BJ (cell line): ENCODE results near the gene APLN. TPM values are rescaled to one million over a fixed set of nuclear protein-coding genes. Genes with fewer than 3 reads are reported as not detected.

Experiments used
- CTCF ChIA-PET: fragments of 350-600 bp; formaldehyde crosslinking; extraction: SDS; loops from one replicate; lab custom pipeline; 2021; ENCODE audit warnings: antibody characterized with exemption, inconsistent platforms; lab: Yijun Ruan, JAX
- POLR2A ChIA-PET: fragments of 300-600 bp; sonication (Branson Sonifier 250); formaldehyde crosslinking; extraction: SDS; loops from one replicate; lab custom pipeline; 2021; ENCODE audit warnings: antibody characterized with exemption; lab: Charles Lee
- DNase-seq: peaks from one replicate; pipeline ENCODE4 v3.0.0-alpha.2; 2011; ENCODE audit warnings: low read depth
- H3K27me3 ChIP-seq: 2 replicates; pipeline ENCODE4 v1.6.0; 2011; ENCODE audit warnings: low read length; ENCODE audit not compliant: control insufficient read depth, insufficient read depth
- H3K36me3 ChIP-seq: 2 replicates; pipeline ENCODE4 v1.5.1; 2011; ENCODE audit warnings: low read length; ENCODE audit not compliant: control insufficient read depth, insufficient read depth
- H3K4me3 ChIP-seq: 2 replicates; pipeline ENCODE4 v1.5.1; 2011; ENCODE audit warnings: low read depth, mild to moderate bottlenecking, control low read depth, low read length
- polyA plus RNA-seq: library from polyadenylated mRNA; depleted of rRNA; stranded (reverse); fragments of >200 nt; gene quantifications from 2 replicates; pipeline ENCODE4 v1.2.3, GENCODE V29; 2011
- TF ChIP-seq, protein P1 (sequence below): IDR thresholded peaks from 2 replicates; pipeline ENCODE4 v1.5.1; 2011; ENCODE audit warnings: low read depth, mild to moderate bottlenecking, control low read depth, inconsistent platforms, low read length, moderate library complexity; ENCODE audit not compliant: insufficient read depth

APLN gene
- polyA plus RNA-seq, 1 experiment = 0.11 TPM

DNA sequence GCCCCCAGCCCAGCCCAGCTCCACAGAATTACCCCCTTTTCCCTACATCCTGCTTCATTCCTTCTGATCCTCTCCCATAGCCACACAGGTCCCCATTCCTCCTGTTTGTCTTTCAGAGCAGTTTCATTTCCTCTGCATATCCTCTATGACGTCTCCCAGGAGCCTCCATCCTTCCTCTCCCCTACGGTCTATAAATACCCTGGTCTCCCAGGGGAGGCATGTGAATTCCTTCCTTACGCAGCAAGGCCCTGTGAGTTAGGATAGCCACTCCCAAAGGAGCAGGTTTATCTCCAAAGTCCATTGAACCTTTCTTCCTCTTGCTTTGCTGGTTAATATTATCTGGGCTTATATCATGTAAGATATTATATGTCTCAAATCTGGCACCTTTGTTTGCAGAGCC lies 8.4 kb upstream of the APLN start:
- no peaks in the 10 kb centered on the region for H3K27me3 ChIP-seq
- CTCF ChIA-PET = no interaction called here
- POLR2A ChIA-PET = no interaction called here
- TF ChIP-seq, protein P1, sequence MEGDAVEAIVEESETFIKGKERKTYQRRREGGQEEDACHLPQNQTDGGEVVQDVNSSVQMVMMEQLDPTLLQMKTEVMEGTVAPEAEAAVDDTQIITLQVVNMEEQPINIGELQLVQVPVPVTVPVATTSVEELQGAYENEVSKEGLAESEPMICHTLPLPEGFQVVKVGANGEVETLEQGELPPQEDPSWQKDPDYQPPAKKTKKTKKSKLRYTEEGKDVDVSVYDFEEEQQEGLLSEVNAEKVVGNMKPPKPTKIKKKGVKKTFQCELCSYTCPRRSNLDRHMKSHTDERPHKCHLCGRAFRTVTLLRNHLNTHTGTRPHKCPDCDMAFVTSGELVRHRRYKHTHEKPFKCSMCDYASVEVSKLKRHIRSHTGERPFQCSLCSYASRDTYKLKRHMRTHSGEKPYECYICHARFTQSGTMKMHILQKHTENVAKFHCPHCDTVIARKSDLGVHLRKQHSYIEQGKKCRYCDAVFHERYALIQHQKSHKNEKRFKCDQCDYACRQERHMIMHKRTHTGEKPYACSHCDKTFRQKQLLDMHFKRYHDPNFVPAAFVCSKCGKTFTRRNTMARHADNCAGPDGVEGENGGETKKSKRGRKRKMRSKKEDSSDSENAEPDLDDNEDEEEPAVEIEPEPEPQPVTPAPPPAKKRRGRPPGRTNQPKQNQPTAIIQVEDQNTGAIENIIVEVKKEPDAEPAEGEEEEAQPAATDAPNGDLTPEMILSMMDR = no peak
- no peak for DNase-seq
- no peaks in the 10 kb centered on the region for H3K36me3 ChIP-seq
- H3K4me3 ChIP-seq = no peak overlapping the region

DNA sequence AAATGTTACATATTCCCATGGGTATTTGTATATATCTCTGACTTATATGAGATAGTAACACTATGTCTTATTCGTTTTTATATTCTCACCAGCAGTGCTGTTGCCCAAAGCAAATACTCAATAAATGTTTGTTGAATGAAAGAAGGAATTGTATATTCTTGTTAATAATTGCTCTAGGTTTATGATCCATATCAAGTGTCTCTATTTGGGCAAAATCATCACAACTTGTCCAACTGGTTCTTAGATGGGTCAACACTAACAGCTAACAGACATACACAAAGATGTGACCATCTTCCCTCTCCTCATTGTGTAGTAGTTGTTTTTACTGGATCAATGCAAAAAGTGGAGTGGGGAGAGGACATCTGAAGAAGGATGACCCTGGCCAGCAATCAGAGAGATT lies 6.6 kb upstream of the APLN start:
- no peak for DNase-seq
- ChIA-PET POLR2A (no interaction called here), CTCF (interaction anchor here (0.6 to 1.3 kb wide), 2 partner anchors 24 to 70 kb away, joined by 3 read pairs; no protein-coding TSS in a partner anchor)
- H3K4me3 ChIP-seq = no peak overlapping the region
- H3K36me3 ChIP-seq = no peaks in the 10 kb centered on the region
- H3K27me3 ChIP-seq = no peaks in the 10 kb centered on the region
- TF ChIP-seq, protein P1 = no peak

DNA sequence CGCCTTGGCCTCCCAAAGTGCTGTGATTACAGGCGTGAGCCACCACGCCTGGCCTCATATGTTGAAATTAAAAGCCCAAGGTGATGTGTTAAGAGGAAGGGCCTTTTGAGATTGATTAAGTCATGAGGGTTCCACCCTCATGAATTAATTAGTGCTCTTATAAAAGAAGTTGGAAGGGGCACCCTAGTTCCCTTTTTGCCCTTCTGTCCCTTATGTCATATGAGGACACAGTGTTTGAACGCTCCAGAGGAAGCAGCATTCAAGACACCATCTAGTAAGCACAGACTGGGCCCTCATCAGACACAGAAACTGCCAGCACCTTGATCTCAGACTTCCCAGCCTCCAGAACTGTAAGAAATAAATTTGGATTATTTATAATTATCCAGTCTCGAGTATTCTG lies 5.1 kb upstream of the APLN start:
- DNase-seq = no peak
- CTCF ChIA-PET = no interaction called here
- POLR2A ChIA-PET = no interaction called here
- 0 out of 2 replicates have a peak, but pooled peaks cover 2% of the 10 kb centered on the region for H3K27me3 ChIP-seq
- TF ChIP-seq, protein P1 = no peak
- H3K4me3 ChIP-seq = no peak overlapping the region
- no peaks in the 10 kb centered on the region for H3K36me3 ChIP-seq

DNA sequence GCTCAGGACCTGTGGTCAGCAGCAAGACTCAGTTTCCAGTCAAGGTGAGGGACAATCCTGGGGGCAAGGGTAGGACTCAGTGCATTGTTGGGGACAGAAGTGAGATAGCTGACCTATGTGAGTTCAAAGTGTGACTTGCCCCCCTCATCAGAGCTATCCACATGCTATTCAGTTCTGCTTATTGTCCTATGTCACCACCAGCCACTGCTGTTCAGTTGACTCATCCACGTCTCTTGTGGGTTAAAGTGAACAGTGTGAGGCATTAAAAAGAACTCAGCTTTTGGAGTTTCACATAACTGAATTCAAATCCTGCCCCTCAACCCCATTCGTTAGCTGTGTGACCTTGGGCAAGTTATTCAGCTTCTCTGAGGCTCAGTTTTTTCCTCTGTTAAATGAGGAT lies 4.4 kb upstream of the APLN start:
- CTCF ChIA-PET = interaction anchor here (1.0 kb wide), 1 partner anchor 67 kb away, joined by 3 read pairs; no protein-coding TSS in a partner anchor
- POLR2A ChIA-PET = no interaction called here
- Histone ChIP-seq H3K36me3 (no peaks in the 10 kb centered on the region), H3K4me3 (no peak overlapping the region), H3K27me3 (0 out of 2 replicates have a peak, but pooled peaks cover 2% of the 10 kb centered on the region)
- no peak for DNase-seq
- TF ChIP-seq, protein P1 = no peak

DNA sequence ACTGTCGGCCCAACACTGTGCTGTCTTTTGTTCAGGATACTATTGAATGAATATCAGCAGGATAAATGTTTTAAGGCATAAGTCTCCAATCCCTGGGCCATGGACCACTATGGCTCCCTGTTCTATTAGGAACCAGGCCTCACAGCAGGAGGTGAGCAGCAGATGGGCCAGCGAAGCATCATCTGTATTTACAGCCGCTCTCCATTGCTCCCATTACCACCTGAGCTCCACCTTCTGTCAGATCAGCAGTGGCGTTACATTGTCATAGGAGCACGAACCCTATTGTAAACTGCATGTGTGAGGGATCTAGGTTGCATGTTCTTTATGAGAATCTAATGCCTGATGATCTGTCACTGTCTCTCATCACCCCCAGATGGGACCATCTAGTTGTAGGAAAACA lies 3.7 kb upstream of the APLN start:
- H3K36me3 ChIP-seq = no peaks in the 10 kb centered on the region
- ChIA-PET POLR2A (no interaction called here), CTCF (interaction anchor here (1.0 kb wide), 1 partner anchor 67 kb away, joined by 3 read pairs; no protein-coding TSS in a partner anchor)
- TF ChIP-seq, protein P1 = no peak
- H3K4me3 ChIP-seq = no peak overlapping the region
- DNase-seq = no peak
- 0 out of 2 replicates have a peak, but pooled peaks cover 2% of the 10 kb centered on the region for H3K27me3 ChIP-seq
